ENCODE results near the gene TEAD1. TPM values are rescaled to one million over a fixed set of nuclear protein-coding genes. Genes with fewer than 3 reads are reported as not detected.

The TEAD1 gene
- total RNA-seq, 2 experiments from 2014 or later, result 5.6 to 10.8 TPM

DNA sequence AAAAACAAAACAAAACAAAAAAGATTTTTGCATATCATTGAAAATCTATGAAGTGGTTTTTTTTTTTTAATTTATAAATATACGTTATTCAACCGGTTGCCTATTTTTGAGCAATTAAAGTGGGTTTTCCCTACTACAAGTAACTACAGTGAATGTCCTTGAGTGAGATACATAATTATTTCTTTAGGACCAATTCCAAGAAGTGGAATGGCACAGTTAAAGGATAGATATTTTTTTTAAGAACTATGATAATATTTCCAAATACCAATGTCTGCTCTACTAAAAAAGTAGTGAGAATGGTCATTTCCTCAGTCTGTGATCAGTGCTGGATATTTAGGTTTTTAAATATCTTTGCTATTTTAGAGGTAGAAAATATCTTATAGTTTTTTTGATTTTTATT is 118.8 kb downstream of the TEAD1 start:
- intact Hi-C loops (cut with micrococcal nuclease; ENCODE audit: unreplicated experiment), result no loop called here

DNA sequence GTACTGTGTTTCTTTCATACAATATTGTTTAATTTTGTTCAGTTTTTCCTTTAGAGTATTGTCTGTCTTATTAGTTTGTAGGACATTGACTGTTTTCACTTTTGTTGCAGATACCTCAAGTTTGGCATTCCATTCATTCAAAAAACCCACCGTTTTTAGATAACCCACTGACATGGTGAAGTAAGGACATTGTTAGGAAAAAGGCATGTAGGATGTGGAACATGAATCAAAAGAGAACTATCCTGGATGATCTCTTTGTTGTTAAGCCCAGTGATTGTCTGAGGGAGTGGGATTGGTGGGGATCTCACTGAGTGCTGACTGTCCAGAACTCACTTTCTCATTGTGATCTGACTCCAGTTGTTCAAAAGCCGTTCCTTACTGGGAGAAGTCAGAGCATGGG is 119.3 kb downstream of the TEAD1 start:
- no peaks in the 10 kb centered on the region for H3K79me2 ChIP-seq (ENCODE audit: insufficient read depth, low read depth, low read length)

More for the DNA sequence above, 118.8 kb downstream of the TEAD1 start:
- ChIA-PET CTCF (ENCODE audit: unreplicated experiment) (no interaction called here), POLR2A (no interaction called here)
- H3K9me2 ChIP-seq (ENCODE audit: insufficient read depth, low read length), result no peaks in the 10 kb centered on the region
- TF ChIP-seq EZH2phosphoT487 (IDR thresholded peaks at IDR 0.05; ENCODE audit: borderline replicate concordance, low read depth, low read length), result no peak
- TF ChIP-seq, protein P1, sequence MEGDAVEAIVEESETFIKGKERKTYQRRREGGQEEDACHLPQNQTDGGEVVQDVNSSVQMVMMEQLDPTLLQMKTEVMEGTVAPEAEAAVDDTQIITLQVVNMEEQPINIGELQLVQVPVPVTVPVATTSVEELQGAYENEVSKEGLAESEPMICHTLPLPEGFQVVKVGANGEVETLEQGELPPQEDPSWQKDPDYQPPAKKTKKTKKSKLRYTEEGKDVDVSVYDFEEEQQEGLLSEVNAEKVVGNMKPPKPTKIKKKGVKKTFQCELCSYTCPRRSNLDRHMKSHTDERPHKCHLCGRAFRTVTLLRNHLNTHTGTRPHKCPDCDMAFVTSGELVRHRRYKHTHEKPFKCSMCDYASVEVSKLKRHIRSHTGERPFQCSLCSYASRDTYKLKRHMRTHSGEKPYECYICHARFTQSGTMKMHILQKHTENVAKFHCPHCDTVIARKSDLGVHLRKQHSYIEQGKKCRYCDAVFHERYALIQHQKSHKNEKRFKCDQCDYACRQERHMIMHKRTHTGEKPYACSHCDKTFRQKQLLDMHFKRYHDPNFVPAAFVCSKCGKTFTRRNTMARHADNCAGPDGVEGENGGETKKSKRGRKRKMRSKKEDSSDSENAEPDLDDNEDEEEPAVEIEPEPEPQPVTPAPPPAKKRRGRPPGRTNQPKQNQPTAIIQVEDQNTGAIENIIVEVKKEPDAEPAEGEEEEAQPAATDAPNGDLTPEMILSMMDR (conservative IDR thresholded peaks at IDR 0.05; ENCODE audit: low read length), result no peak
- H3K36me3 ChIP-seq (ENCODE audit: insufficient read depth, low read length), result no peaks in the 10 kb centered on the region
- no peak overlapping the region for H3K4me3 ChIP-seq (ENCODE audit: low read depth, low read length, poor library complexity, severe bottlenecking)
- H4K20me1 ChIP-seq (ENCODE audit: insufficient read depth, low read length), result no peaks in the 10 kb centered on the region
- H3K4me2 ChIP-seq (ENCODE audit: low read length), result no peak overlapping the region
- H3K27ac ChIP-seq (ENCODE audit: low read depth, low read length, poor library complexity, severe bottlenecking), result no peak overlapping the region
- H2AFZ ChIP-seq (ENCODE audit: low read length), result no peak overlapping the region
- DNase-seq (ENCODE audit: low spot score), result no peak
- no peaks in the 10 kb centered on the region for H3K9me3 ChIP-seq (ENCODE audit: low read length)
- no TSS peak for BruUV-seq (replicated peaks)
- H3K79me2 ChIP-seq (ENCODE audit: insufficient read depth, low read depth, low read length), result no peaks in the 10 kb centered on the region
- no peaks in the 10 kb centered on the region for H3K4me1 ChIP-seq (ENCODE audit: insufficient read depth, low read length, poor library complexity, severe bottlenecking)

DNA sequence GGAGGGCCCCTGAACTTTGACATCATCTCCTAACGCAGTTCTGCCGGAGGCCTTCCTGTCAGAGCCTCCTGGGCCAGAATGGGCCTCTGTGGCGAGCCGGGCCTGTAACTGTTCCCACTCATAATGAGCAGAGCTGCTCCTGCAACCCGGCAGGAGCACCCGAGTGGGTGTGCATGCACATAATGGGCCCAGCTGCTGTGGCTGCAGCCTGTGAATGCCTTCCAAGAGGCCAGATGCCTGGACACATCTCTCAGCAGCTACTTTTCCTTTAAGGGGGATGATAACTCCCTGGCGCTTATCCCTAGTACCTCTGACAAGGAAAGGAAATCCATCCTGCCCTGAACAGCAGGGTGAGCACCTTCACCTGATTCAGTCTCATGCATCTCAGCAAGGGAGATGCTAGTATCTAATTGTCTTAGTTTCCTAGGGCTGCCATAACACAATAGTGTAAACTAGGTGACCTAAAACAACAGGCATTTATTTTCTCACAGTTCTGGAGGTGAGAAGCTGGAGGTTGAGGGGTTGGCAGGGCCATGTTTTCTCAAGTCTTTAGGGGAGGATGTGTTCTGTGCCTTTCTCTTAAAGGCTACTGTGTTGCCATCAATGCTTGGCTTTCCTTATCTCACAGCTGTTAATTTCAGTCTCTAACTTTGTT is 120.5 kb downstream of the TEAD1 start:
- no peaks in the 10 kb centered on the region for H3K79me2 ChIP-seq (ENCODE audit: insufficient read depth, low read depth, low read length)

More for the DNA sequence above, 119.3 kb downstream of the TEAD1 start:
- no peak for DNase-seq (ENCODE audit: low spot score)
- H2AFZ ChIP-seq (ENCODE audit: low read length), result no peak overlapping the region
- intact Hi-C loops (cut with micrococcal nuclease; ENCODE audit: unreplicated experiment), result no loop called here
- CTCF ChIA-PET (ENCODE audit: unreplicated experiment), result no interaction called here
- POLR2A ChIA-PET, result no interaction called here
- no peaks in the 10 kb centered on the region for H4K20me1 ChIP-seq (ENCODE audit: insufficient read depth, low read length)
- no peak overlapping the region for H3K4me2 ChIP-seq (ENCODE audit: low read length)
- TF ChIP-seq, protein P1 (conservative IDR thresholded peaks at IDR 0.05; ENCODE audit: low read length), result no peak
- no peak for TF ChIP-seq EZH2phosphoT487 (IDR thresholded peaks at IDR 0.05; ENCODE audit: borderline replicate concordance, low read depth, low read length)
- H3K36me3 ChIP-seq (ENCODE audit: insufficient read depth, low read length), result no peaks in the 10 kb centered on the region
- no peaks in the 10 kb centered on the region for H3K9me2 ChIP-seq (ENCODE audit: insufficient read depth, low read length)
- no peaks in the 10 kb centered on the region for H3K4me1 ChIP-seq (ENCODE audit: insufficient read depth, low read length, poor library complexity, severe bottlenecking)
- no peak overlapping the region for H3K27ac ChIP-seq (ENCODE audit: low read depth, low read length, poor library complexity, severe bottlenecking)
- no peak overlapping the region for H3K4me3 ChIP-seq (ENCODE audit: low read depth, low read length, poor library complexity, severe bottlenecking)
- no TSS peak for BruUV-seq (replicated peaks)
- H3K9me3 ChIP-seq (ENCODE audit: low read length), result no peaks in the 10 kb centered on the region

More for the DNA sequence above, 120.5 kb downstream of the TEAD1 start:
- Histone ChIP-seq H3K27ac (ENCODE audit: low read depth, low read length, poor library complexity, severe bottlenecking) (no peak overlapping the region), H3K36me3 (ENCODE audit: insufficient read depth, low read length) (no peaks in the 10 kb centered on the region), H3K4me2 (ENCODE audit: low read length) (no peak overlapping the region), H3K4me3 (ENCODE audit: low read depth, low read length, poor library complexity, severe bottlenecking) (no peak overlapping the region), H3K9me3 (ENCODE audit: low read length) (no peaks in the 10 kb centered on the region), H3K9me2 (ENCODE audit: insufficient read depth, low read length) (no peaks in the 10 kb centered on the region), H2AFZ (ENCODE audit: low read length) (no peak overlapping the region), H4K20me1 (ENCODE audit: insufficient read depth, low read length) (no peaks in the 10 kb centered on the region), H3K4me1 (ENCODE audit: insufficient read depth, low read length, poor library complexity, severe bottlenecking) (no peaks in the 10 kb centered on the region)
- ChIA-PET CTCF (ENCODE audit: unreplicated experiment) (no interaction called here), POLR2A (no interaction called here)
- no peak for TF ChIP-seq EZH2phosphoT487 (IDR thresholded peaks at IDR 0.05; ENCODE audit: borderline replicate concordance, low read depth, low read length)
- TF ChIP-seq, protein P1 (conservative IDR thresholded peaks at IDR 0.05; ENCODE audit: low read length), result no peak
- BruUV-seq (replicated peaks), result no TSS peak
- no peak for DNase-seq (ENCODE audit: low spot score)
- intact Hi-C loops (cut with micrococcal nuclease; ENCODE audit: unreplicated experiment), result no loop called here
